SU-DHL-6 (cell line): ENCODE data around the gene PITX2.

Experiments
- H2AFZ ChIP-seq: fragments of 200-600 bp; sonication (generic); 2 replicates; pipeline ENCODE4 v1.6.1; 2014; ENCODE audit warnings: low read depth, mild to moderate bottlenecking, moderate library complexity, mixed read lengths, antibody characterized with exemption, low read length; ENCODE audit not compliant: severe bottlenecking
- H3F3A ChIP-seq: fragments of 200-600 bp; shearing (Covaris generic); 2 replicates; pipeline ENCODE4 v1.6.0; 2016; ENCODE audit warnings: antibody characterized with exemption, mild to moderate bottlenecking; ENCODE audit not compliant: insufficient read depth
- H3K27ac ChIP-seq: fragments of 200-600 bp; sonication (generic); 2 replicates; pipeline ENCODE4 v1.5.1; 2016; ENCODE audit warnings: low read depth, mild to moderate bottlenecking, low read length, moderate library complexity, mixed read lengths
- H3K27me3 ChIP-seq: fragments of 200-600 bp; sonication (generic), shearing (Covaris generic); 2 replicates; pipeline ENCODE4 v1.6.0; 2014; ENCODE audit warnings: mild to moderate bottlenecking, low read length
- H3K36me3 ChIP-seq: fragments of 200-600 bp; sonication (generic); 2 replicates; pipeline ENCODE4 v1.6.1; 2014; ENCODE audit warnings: mild to moderate bottlenecking, low read length, mixed read lengths
- H3K4me2 ChIP-seq: fragments of 300-600, 200-600 bp; shearing (Covaris generic), sonication (generic); 2 replicates; pipeline ENCODE4 v1.6.0; 2014; ENCODE audit warnings: low read length, low read depth, mild to moderate bottlenecking; ENCODE audit not compliant: poor library complexity, severe bottlenecking
- H3K4me3 ChIP-seq: fragments of 200-600 bp; sonication (generic); 2 replicates; pipeline ENCODE4 v1.5.1; 2014; ENCODE audit warnings: antibody characterized with exemption, low read length, mild to moderate bottlenecking, mixed read lengths; ENCODE audit not compliant: insufficient read depth, poor library complexity, severe bottlenecking
- H3K79me2 ChIP-seq: fragments of 200-600 bp; sonication (generic); 2 replicates; pipeline ENCODE4 v1.6.1; 2014; ENCODE audit warnings: mild to moderate bottlenecking, low read length, moderate library complexity; ENCODE audit not compliant: insufficient read depth
- H3K9ac ChIP-seq: fragments of 200-600 bp; sonication (generic); 2 replicates; pipeline ENCODE4 v1.7.0; 2014; ENCODE audit warnings: mild to moderate bottlenecking, low read length
- H3K9me2 ChIP-seq: fragments of 200-600 bp; sonication (generic); replicated peaks from 2 replicates; pipeline ENCODE4 v1.6.1; 2014; ENCODE audit warnings: low read length; ENCODE audit not compliant: insufficient read depth
- H3K9me3 ChIP-seq: fragments of 200-600 bp; sonication (generic); 2 replicates; pipeline ENCODE4 v1.6.1; 2014; ENCODE audit warnings: low read length, mixed read lengths; ENCODE audit not compliant: insufficient read depth
- H4K20me1 ChIP-seq: fragments of 200-600 bp; sonication (generic); 2 replicates; pipeline ENCODE4 v1.6.1; 2014; ENCODE audit warnings: low read depth, mild to moderate bottlenecking, antibody characterized with exemption, low read length, moderate library complexity, mixed read lengths
- CTCF ChIP-seq: fragments of 200-600 bp; sonication (generic); IDR thresholded peaks from one replicate; pipeline ENCODE4 v1.5.1; 2017; ENCODE audit warnings: antibody characterized with exemption, mild to moderate bottlenecking, low read length, moderate library complexity; ENCODE audit not compliant: insufficient read depth, poor library complexity, severe bottlenecking
- EZH2phosphoT487 ChIP-seq: fragments of 200-600 bp; sonication (generic), shearing (Covaris generic); conservative IDR thresholded peaks from 2 replicates; pipeline ENCODE4 v1.6.1; 2018; ENCODE audit warnings: mild to moderate bottlenecking, antibody characterized with exemption, low read length, moderate library complexity, mixed read lengths

Gene PITX2

GRCh38 chr4:110643096-110643495 is 20.2 kb upstream of the PITX2 start:
- Histone ChIP-seq H3K4me2 (no peak overlapping the region), H3K79me2 (no peaks in the 10 kb centered on the region), H3F3A (no peaks in the 10 kb centered on the region), H3K27me3 (no peaks in the 10 kb centered on the region), H3K9me2 (no peaks in the 10 kb centered on the region), H3K36me3 (no peaks in the 10 kb centered on the region), H3K9me3 (no peaks in the 10 kb centered on the region), H3K27ac (no peak overlapping the region), H3K9ac (no peak overlapping the region), H3K4me3 (no peak overlapping the region), H4K20me1 (no peaks in the 10 kb centered on the region), H2AFZ (no peak overlapping the region)
- TF ChIP-seq CTCF (no peak), EZH2phosphoT487 (no peak)

GRCh38 chr4:110641218-110641617 is 18.3 kb upstream of the PITX2 start:
- Histone ChIP-seq H3K27me3 (no peaks in the 10 kb centered on the region), H4K20me1 (no peaks in the 10 kb centered on the region), H3K9me2 (no peaks in the 10 kb centered on the region), H3K4me2 (no peak overlapping the region), H3K9ac (no peak overlapping the region), H3K9me3 (no peaks in the 10 kb centered on the region), H3F3A (no peaks in the 10 kb centered on the region), H3K4me3 (no peak overlapping the region), H3K36me3 (no peaks in the 10 kb centered on the region), H3K27ac (no peak overlapping the region), H2AFZ (no peak overlapping the region), H3K79me2 (no peaks in the 10 kb centered on the region)
- no peak for TF ChIP-seq CTCF
- no peak for TF ChIP-seq EZH2phosphoT487

- Histone ChIP-seq H3K9ac (no peak overlapping the region), H2AFZ (no peak overlapping the region), H3K4me2 (no peak overlapping the region), H3K79me2 (no peaks in the 10 kb centered on the region), H3F3A (no peaks in the 10 kb centered on the region), H3K9me3 (no peaks in the 10 kb centered on the region), H3K27ac (no peak overlapping the region), H3K27me3 (no peaks in the 10 kb centered on the region), H4K20me1 (no peaks in the 10 kb centered on the region), H3K4me3 (no peak overlapping the region), H3K9me2 (no peaks in the 10 kb centered on the region), H3K36me3 (no peaks in the 10 kb centered on the region)
- no peak for TF ChIP-seq CTCF
- no peak for TF ChIP-seq EZH2phosphoT487
These were observed 17.7 kb upstream of the PITX2 start for GRCh38 chr4:110640576-110640975.
